ENCODE measurements around the gene CELF4.

CELF4 gene

GRCh38 chr18:37403100-37403781, 162.4 kb downstream of the CELF4 start:
- TF ChIP-seq USF1 (IDR thresholded peaks at IDR 0.05) = no peak
- no peak for TF ChIP-seq TCF12 (IDR thresholded peaks at IDR 0.05; ENCODE audit: low read depth)
- TF ChIP-seq YY1 (IDR thresholded peaks at IDR 0.05; ENCODE audit: low read depth) = no peak
- no peak for TF ChIP-seq TAF1 (IDR thresholded peaks at IDR 0.05; ENCODE audit: low read depth)
- TF ChIP-seq TEAD4 (IDR thresholded peaks at IDR 0.05) = no peak
- no peak for TF ChIP-seq RAD21 (IDR thresholded peaks at IDR 0.05; ENCODE audit: low read depth)
- TF ChIP-seq CEBPB (IDR thresholded peaks at IDR 0.05) = no peak
- TF ChIP-seq MAX (IDR thresholded peaks at IDR 0.05) = no peak
- TF ChIP-seq CREB1 (IDR thresholded peaks at IDR 0.05; ENCODE audit: low read depth) = no peak
- no peak for TF ChIP-seq FOXM1 (IDR thresholded peaks at IDR 0.05; ENCODE audit: borderline replicate concordance, low read depth)
- no peak for TF ChIP-seq EGR1 (IDR thresholded peaks at IDR 0.05)
- TF ChIP-seq EP300 (IDR thresholded peaks at IDR 0.05; ENCODE audit: borderline replicate concordance) = no peak
- no peak for TF ChIP-seq NFIC (IDR thresholded peaks at IDR 0.05)

DNA sequence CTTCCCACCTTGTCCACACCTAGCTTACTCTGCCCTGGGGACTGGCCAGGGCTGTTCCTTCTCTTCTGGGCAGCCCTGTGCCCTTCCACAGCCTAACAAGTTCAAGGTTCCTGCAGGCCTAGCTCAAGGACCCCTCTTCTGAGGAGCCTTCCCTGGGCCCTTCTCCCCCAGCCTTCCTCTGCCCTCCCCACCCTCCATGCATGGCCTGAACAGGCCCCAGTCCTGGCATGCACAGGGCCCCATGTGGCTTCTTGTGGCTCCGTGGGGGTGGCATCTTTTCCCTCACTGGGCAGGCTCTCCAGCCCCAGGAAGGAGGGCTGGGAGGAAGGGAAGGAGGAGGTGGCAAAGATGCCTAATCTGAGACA, 162.9 kb downstream of the CELF4 start:
- no peak for TF ChIP-seq MAX (IDR thresholded peaks at IDR 0.05)
- TF ChIP-seq FOXM1 (IDR thresholded peaks at IDR 0.05; ENCODE audit: borderline replicate concordance, low read depth) = no peak
- no peak for TF ChIP-seq CEBPB (IDR thresholded peaks at IDR 0.05)
- no peak for TF ChIP-seq CREB1 (IDR thresholded peaks at IDR 0.05; ENCODE audit: low read depth)
- no peak for TF ChIP-seq YY1 (IDR thresholded peaks at IDR 0.05; ENCODE audit: low read depth)
- no peak for TF ChIP-seq EGR1 (IDR thresholded peaks at IDR 0.05)
- TF ChIP-seq REST (IDR thresholded peaks at IDR 0.05; ENCODE audit: low read depth) = no peak

GRCh38 chr18:37400802-37401201, 164.8 kb downstream of the CELF4 start:
- TF ChIP-seq REST (IDR thresholded peaks at IDR 0.05; ENCODE audit: low read depth) (no peak), MAX (IDR thresholded peaks at IDR 0.05) (no peak), USF1 (IDR thresholded peaks at IDR 0.05) (no peak)

DNA sequence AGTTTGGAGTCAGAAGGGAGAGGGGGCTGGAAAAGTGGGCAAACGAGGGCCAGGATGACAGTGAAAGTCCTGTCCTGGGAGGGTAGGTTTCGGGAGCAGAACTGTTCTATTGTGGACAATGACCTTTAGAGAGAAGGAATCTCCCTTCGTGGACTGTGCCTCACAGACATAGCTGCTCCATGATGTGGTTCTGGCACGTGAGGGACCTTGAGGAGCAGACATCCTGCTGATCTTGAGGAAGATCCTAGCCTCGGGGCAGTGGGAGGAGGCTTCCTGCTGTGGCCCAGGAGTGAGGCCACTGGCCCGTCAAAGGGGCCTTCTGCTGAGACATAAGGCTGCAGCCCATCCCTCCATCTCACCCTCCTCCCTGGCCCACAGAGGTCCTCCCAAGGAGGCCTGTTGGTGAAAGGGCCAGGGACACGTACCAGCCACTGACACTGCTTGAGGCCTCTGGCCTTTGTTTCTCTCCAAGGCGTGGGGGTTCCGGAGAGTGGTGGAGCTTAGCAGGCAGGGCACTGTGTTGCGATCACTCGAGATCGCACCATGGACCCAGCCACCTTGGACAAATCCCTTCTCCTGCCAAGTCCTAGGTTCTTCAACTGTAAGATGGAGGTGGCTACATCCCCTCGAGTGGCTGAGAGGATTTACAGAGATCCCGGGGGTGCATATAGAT, 167.2 kb downstream of the CELF4 start:
- TF ChIP-seq RAD21 (IDR thresholded peaks at IDR 0.05; ENCODE audit: low read depth) = no peak
- TF ChIP-seq ZBTB7A (IDR thresholded peaks at IDR 0.05; ENCODE audit: low read depth) = no peak
- TF ChIP-seq NFIC (IDR thresholded peaks at IDR 0.05) = no peak
- TF ChIP-seq YY1 (IDR thresholded peaks at IDR 0.05; ENCODE audit: low read depth) = no peak
- TF ChIP-seq MAX (IDR thresholded peaks at IDR 0.05) = no peak
- no peak for TF ChIP-seq TCF12 (IDR thresholded peaks at IDR 0.05; ENCODE audit: low read depth)
- TF ChIP-seq USF1 (IDR thresholded peaks at IDR 0.05) = no peak
- no peak for TF ChIP-seq CREB1 (IDR thresholded peaks at IDR 0.05; ENCODE audit: low read depth)
- TF ChIP-seq TEAD4 (IDR thresholded peaks at IDR 0.05) = no peak
- no peak for TF ChIP-seq EGR1 (IDR thresholded peaks at IDR 0.05)
- TF ChIP-seq TAF1 (IDR thresholded peaks at IDR 0.05; ENCODE audit: low read depth) = no peak
- no peak for TF ChIP-seq FOXM1 (IDR thresholded peaks at IDR 0.05; ENCODE audit: borderline replicate concordance, low read depth)

DNA sequence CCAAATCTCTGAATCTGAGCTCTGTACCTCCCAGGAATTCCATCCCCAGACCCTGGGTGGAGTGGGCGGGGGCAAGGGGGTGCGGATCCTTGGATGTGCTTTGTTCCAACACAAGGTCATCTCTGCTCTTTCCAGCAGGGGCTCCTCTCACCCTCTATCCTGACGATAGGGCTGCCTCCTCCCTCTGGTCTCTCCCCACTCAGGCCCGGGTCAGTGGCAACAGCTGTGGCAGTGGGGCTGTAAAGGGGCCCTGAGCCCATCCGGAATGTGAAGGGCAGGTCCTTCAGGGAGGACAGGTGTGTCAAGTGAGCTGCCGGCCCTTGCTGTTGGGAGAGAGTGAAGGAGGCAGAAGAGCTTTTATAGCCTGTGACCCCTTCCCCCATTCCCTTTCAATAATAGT, 167.8 kb downstream of the CELF4 start:
- no peak for TF ChIP-seq CREB1 (IDR thresholded peaks at IDR 0.05; ENCODE audit: low read depth)
- no peak for TF ChIP-seq MAX (IDR thresholded peaks at IDR 0.05)
- no peak for TF ChIP-seq ZBTB7A (IDR thresholded peaks at IDR 0.05; ENCODE audit: low read depth)
- no peak for TF ChIP-seq RAD21 (IDR thresholded peaks at IDR 0.05; ENCODE audit: low read depth)
- TF ChIP-seq TAF1 (IDR thresholded peaks at IDR 0.05; ENCODE audit: low read depth) = no peak
- no peak for TF ChIP-seq REST (IDR thresholded peaks at IDR 0.05; ENCODE audit: low read depth)
- TF ChIP-seq TEAD4 (IDR thresholded peaks at IDR 0.05) = no peak
- TF ChIP-seq CEBPB (IDR thresholded peaks at IDR 0.05) = no peak
- no peak for TF ChIP-seq USF1 (IDR thresholded peaks at IDR 0.05)
- TF ChIP-seq EP300 (IDR thresholded peaks at IDR 0.05; ENCODE audit: borderline replicate concordance) = no peak
- no peak for TF ChIP-seq EGR1 (IDR thresholded peaks at IDR 0.05)
- no peak for TF ChIP-seq YY1 (IDR thresholded peaks at IDR 0.05; ENCODE audit: low read depth)
- TF ChIP-seq FOXM1 (IDR thresholded peaks at IDR 0.05; ENCODE audit: borderline replicate concordance, low read depth) = no peak

Data from Ishikawa (cell line).